Heart right ventricle (tissue), 12 donors: ENCODE results near the gene DOC2B. TPM values are rescaled to one million over a fixed set of nuclear protein-coding genes. Genes with fewer than 3 reads are reported as not detected.

Experiments
- polyA plus RNA-seq, 2 donors: library from polyadenylated mRNA; stranded (reverse); fragments of 200-250 nt; gene quantifications; one replicate each; pipeline ENCODE4 v1.2.3, GENCODE V29; 2013
- total RNA-seq, 10 donors: library from RNA; stranded (reverse); fragmentation: NEBNext Ultra II Directional in 3 of 10; extraction: Animal tissue kit (Norgen Biotek cat#: 25700) in 3 of 10; gene quantifications; one replicate each; pipeline versions ENCODE4 v1.2.1 to v1.2.4, GENCODE V29; 2021 to 2023
- donor health status: ischemic (EF 13 %, LVEDD 7.1; RV severe dilation, severe dysfunction).
- donor health status: healthy with polysubstance abuse.
- donor health status: DM: no; HTN: yes; CAD: no.
- donor health status: DM: no; HTN: no; CAD: no.
- donor health status: ischemic (EF 25% LVEDD 6.9; RV normal size, moderate dysfunction).
- donor health status: ischemic (EF 25% LVEDD 5.7; RV mildly dilated, moderate dysfunction).
- donor health status: healthy.
- donor health status: nonischemic (EF 11% LVEDD 7.7; RV severe dilation, severe dysfunction).
- donor health status: DM: yes; HTN: yes; CAD: no.
- donor health status: PGD.
- donor health status: ischemic (EF 29% LVEDD 5.4; RV normal size, mild dysfunction).
- donor health status: nonischemic (EF 23%, LVEDD 6.1; RV moderate dilation, normal function).

Gene DOC2B
- total and polyA plus RNA-seq, 12 donors = 2.5 to 13.0 (median 4.6) TPM

Other genes starting within 250 kb of the DOC2B start
- not detected for gene SCGB1C2, start 44.1 kb downstream of the DOC2B start, total RNA-seq
- gene SCGB1C2, start 44.1 kb downstream of the DOC2B start, polyA plus RNA-seq = not detected
- gene RPH3AL, start 171.2 kb upstream of the DOC2B start, total RNA-seq = 10 to 100 TPM in 1 of 10 donors, 1 to 10 TPM in 9; 3.6 to 11.1 (median 6.2) TPM
- 1 to 10 TPM; 4.5 to 6.4 TPM for gene RPH3AL, start 171.2 kb upstream of the DOC2B start, polyA plus RNA-seq